Skeletal muscle satellite cell (primary cell): ENCODE data around the gene WSCD1.

Source experiments
- H3K27me3 ChIP-seq: 2 replicates; pipeline ENCODE4 v1.7.0; 2013; ENCODE audit warnings: low read length; ENCODE audit not compliant: control insufficient read depth, insufficient read depth
- H3K36me3 ChIP-seq: 2 replicates; pipeline ENCODE4 v1.7.0; 2013; ENCODE audit warnings: mild to moderate bottlenecking, control low read depth, low read length; ENCODE audit not compliant: insufficient read depth
- H3K4me1 ChIP-seq: 2 replicates; pipeline ENCODE4 v1.7.0; 2013; ENCODE audit warnings: low read length; ENCODE audit not compliant: control insufficient read depth, insufficient read depth
- H3K4me2 ChIP-seq: 2 replicates; pipeline ENCODE4 v1.7.0; 2013; ENCODE audit warnings: mild to moderate bottlenecking, low read length
- H3K4me3 ChIP-seq: 2 replicates; pipeline ENCODE4 v1.7.0; 2013; ENCODE audit warnings: low read length
- H3K9ac ChIP-seq: 2 replicates; pipeline ENCODE4 v1.7.0; 2013; ENCODE audit warnings: mild to moderate bottlenecking, low read depth, low read length, moderate library complexity
- H3K9me3 ChIP-seq: replicated peaks from 2 replicates; pipeline ENCODE4 v1.7.0; 2013; ENCODE audit warnings: mild to moderate bottlenecking, control low read depth, low read length

WSCD1 gene

DNA sequence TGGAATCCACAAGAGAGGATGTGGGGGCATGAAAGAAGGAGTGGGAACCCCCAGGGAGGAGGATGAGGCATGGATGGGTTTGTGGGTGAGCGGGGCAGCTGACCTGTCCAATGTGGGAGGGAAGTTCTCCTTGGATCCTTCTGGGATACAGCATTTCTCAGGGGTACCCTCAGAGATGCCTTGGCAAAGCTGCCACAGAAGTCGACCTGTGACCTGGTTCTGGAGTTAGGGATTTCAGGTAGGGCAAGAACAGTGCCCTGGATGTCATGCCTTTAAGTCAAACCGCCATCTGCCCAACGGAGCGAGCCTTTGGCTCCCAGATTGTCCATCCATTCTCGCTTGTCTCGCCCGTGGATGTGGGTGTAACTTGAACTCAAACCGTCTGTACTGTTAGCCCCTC, 30.0 kb downstream of the WSCD1 start:
- no peaks in the 10 kb centered on the region for H3K4me1 ChIP-seq
- H3K36me3 ChIP-seq = no peaks in the 10 kb centered on the region
- H3K9me3 ChIP-seq = no peaks in the 10 kb centered on the region
- H3K27me3 ChIP-seq = no peaks in the 10 kb centered on the region
- H3K4me2 ChIP-seq = no peak overlapping the region
- H3K9ac ChIP-seq = no peak overlapping the region
- no peak overlapping the region for H3K4me3 ChIP-seq

DNA sequence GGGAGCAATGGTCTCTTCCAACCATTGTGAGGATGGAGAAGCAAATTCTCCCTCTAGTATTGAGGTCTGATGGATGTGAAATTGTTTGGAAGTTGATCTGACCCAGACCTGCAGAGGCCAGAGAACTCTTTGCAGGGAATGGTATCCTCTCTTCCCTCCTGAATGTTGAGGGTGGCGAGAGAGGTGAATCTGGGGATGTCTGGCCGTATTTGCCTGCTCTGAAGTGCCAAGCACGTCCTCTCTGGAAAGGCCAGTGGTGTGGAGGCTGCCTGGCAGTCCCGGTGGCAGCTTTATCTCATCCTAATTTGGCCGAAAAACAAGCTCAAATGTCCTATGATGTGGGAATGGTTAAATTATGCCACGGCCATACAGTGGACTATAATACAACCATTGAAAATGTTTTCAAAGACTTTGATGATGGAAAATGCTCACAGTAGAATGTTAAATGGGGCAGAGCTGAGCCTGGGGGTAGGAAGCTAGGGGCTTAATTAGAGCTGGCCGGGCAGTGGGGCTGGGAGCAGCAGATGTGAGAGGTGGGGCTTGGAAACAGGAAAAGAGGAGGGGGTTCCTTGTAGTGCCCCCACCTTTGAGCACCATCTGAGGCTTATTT, 30.8 kb downstream of the WSCD1 start:
- no peaks in the 10 kb centered on the region for H3K27me3 ChIP-seq
- no peak overlapping the region for H3K9ac ChIP-seq
- H3K4me2 ChIP-seq = no peak overlapping the region
- no peak overlapping the region for H3K4me3 ChIP-seq
- H3K4me1 ChIP-seq = no peaks in the 10 kb centered on the region
- H3K36me3 ChIP-seq = no peaks in the 10 kb centered on the region
- H3K9me3 ChIP-seq = no peaks in the 10 kb centered on the region

DNA sequence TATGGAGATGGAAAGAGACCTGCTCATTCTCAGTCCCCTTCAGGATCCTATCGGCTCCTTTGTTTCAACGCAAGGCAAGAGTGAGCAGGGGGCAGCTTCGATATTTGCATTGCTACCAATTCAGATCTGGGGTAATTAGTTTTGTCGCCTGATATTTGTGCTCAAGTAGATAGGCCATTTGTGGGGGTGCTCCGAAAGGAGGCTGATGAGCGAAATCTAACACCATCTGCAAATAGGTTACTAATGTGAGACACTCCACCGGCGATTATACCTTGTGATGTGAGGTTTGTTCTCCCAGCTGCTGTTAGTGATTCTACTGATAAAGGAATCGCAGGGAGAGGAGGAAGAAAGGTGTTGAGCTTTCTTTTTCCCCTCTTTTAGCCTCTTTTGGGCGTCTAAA, 31.5 kb downstream of the WSCD1 start:
- Histone ChIP-seq H3K4me3 (no peak overlapping the region), H3K4me2 (no peak overlapping the region), H3K9ac (no peak overlapping the region), H3K36me3 (no peaks in the 10 kb centered on the region), H3K4me1 (no peaks in the 10 kb centered on the region), H3K27me3 (no peaks in the 10 kb centered on the region), H3K9me3 (no peaks in the 10 kb centered on the region)

DNA sequence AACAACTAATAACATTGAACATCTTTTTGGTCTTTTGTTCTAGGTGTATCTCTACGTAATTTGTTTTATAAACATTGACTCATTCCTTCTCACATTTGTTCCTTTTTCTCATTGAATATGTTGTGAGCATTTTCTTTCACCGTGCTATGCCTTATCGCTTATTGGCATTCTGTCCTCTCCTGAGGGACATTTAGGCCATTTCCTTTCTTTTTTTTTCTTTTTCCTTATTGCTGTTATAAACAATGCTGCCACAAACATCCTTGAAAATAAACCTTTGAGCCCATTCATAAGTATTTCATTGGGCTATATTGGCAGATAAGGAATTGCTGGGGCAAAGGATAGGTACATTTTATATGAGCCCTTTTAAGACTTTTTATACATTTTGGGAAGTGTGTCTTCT, 32.4 kb downstream of the WSCD1 start:
- Histone ChIP-seq H3K36me3 (no peaks in the 10 kb centered on the region), H3K4me1 (no peaks in the 10 kb centered on the region), H3K9ac (no peak overlapping the region), H3K4me2 (no peak overlapping the region), H3K9me3 (no peaks in the 10 kb centered on the region), H3K27me3 (no peaks in the 10 kb centered on the region), H3K4me3 (no peak overlapping the region)

DNA sequence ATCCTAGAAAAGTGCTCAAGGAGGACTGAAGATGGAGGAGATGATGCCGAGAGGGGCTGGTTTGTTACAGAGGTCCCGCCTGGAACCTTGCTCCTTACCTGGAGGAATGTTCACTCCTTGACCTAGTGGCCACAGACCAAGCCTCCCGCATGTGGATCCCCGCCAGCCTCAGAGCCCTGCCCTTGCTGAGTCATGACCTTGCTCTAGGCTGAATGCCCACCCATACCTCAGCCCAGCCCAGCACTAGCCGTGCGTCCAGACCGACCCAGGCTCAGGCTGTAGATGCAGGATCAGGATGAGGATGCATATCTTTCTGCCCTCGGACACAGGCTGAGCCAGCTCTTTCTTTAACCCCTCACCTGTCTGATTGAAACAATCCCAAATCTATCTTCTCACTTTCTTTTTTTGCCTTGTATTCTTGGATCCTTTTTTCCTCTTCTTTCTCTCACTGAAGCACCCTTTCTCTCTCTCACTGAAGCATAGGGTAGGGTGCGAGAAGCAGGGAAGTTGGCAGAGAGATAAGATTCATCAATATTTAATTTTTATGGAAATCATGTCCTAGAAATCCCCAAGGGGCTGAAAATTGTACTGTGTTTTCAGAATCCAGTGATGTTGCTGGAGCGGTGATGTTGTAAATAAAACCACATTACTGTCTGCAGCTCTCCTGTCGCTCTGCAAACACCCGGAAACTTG, 34.9 kb downstream of the WSCD1 start:
- Histone ChIP-seq H3K4me3 (no peak overlapping the region), H3K4me2 (no peak overlapping the region), H3K9ac (no peak overlapping the region), H3K27me3 (no peaks in the 10 kb centered on the region), H3K9me3 (no peaks in the 10 kb centered on the region), H3K4me1 (no peaks in the 10 kb centered on the region), H3K36me3 (no peaks in the 10 kb centered on the region)

DNA sequence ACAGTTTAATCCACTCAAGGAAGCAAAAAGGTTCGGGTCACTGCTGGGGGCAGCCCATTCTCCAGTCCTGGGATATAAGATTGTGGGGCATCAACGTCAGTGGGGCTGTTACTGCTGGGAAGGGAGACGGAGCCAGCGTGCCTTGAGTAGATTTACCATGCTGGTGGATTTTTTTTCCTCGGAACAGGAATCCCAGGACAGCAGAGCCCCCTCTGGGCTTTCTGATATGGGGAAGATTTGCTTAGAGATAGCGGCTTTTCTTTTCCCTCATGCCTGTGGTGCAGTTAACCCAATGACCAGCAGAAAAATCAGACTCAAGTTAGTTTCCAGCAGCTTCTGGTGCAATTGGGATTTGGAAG, 35.4 kb downstream of the WSCD1 start:
- H3K27me3 ChIP-seq = no peaks in the 10 kb centered on the region
- H3K9ac ChIP-seq = no peak overlapping the region
- no peaks in the 10 kb centered on the region for H3K36me3 ChIP-seq

DNA sequence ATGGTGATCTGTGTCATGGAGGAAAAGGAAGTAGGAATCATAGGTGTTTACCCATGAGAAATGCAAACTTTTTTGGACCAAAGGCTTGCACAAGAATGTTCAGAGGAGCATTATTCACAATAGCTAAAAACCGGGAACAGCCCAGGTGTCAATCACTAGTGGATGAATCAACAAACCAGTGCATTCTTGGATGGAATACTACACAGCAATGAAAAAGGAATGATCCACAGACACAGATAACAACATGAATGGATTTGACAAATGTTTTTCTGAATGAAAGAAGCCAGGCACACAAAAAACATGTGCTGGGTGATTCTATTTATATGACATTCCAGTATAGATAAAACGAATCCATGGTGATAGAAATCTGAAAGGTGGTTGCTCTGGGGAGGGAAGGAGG, 36.0 kb downstream of the WSCD1 start:
- H3K9ac ChIP-seq = no peak overlapping the region
- H3K9me3 ChIP-seq = no peaks in the 10 kb centered on the region
- H3K4me3 ChIP-seq = no peak overlapping the region
- H3K36me3 ChIP-seq = no peaks in the 10 kb centered on the region
- no peak overlapping the region for H3K4me2 ChIP-seq
- no peaks in the 10 kb centered on the region for H3K27me3 ChIP-seq
- H3K4me1 ChIP-seq = no peaks in the 10 kb centered on the region

More for the DNA sequence above, 35.4 kb downstream of the WSCD1 start:
- Histone ChIP-seq H3K9me3 (no peaks in the 10 kb centered on the region), H3K4me1 (no peaks in the 10 kb centered on the region), H3K4me2 (no peak overlapping the region), H3K4me3 (no peak overlapping the region)

DNA sequence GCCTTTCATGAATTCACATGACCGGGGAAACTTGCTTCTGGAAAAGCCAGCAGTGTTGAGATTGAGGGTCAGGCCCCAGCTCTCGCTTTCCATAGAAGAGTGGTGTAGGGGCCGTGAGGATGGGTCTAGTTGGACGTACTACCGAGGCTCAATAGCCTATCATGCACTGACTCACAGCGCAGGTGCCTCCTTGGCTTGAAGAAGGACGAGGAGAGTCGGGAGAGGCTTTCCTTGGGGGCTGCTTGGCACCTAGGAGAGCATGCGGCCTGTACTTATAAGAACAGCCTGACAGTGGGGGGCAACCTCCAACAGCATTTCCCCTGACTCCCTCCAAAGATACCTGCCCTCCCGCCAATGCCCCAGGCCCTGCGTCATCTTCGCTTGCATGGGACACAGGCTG, 37.6 kb downstream of the WSCD1 start:
- Histone ChIP-seq H3K4me1 (no peaks in the 10 kb centered on the region), H3K27me3 (no peaks in the 10 kb centered on the region), H3K9ac (no peak overlapping the region), H3K4me3 (no peak overlapping the region), H3K9me3 (no peaks in the 10 kb centered on the region), H3K36me3 (no peaks in the 10 kb centered on the region), H3K4me2 (no peak overlapping the region)

DNA sequence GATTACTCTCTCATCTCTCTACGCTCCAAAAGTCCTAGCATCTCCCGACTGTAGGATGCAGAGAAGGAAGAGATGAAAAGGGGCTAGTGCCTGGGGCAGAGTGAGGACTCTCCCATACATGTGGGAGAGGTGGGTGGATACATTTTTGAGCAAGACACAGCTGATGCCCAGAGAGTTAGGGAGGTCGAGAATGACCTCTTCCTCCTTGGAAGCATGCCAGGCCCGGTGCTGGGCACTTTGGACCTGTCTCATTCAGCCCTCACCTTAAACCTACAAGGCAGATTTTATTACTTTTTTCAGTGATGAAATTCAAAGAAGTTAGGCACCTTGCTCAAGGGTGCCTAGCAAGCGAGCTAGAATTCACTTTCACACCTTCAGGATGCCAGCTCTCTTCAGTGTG, 38.2 kb downstream of the WSCD1 start:
- H3K36me3 ChIP-seq = no peaks in the 10 kb centered on the region
- no peak overlapping the region for H3K4me3 ChIP-seq
- no peak overlapping the region for H3K4me2 ChIP-seq
- H3K27me3 ChIP-seq = no peaks in the 10 kb centered on the region
- H3K9me3 ChIP-seq = no peaks in the 10 kb centered on the region
- no peak overlapping the region for H3K9ac ChIP-seq
- H3K4me1 ChIP-seq = no peaks in the 10 kb centered on the region

DNA sequence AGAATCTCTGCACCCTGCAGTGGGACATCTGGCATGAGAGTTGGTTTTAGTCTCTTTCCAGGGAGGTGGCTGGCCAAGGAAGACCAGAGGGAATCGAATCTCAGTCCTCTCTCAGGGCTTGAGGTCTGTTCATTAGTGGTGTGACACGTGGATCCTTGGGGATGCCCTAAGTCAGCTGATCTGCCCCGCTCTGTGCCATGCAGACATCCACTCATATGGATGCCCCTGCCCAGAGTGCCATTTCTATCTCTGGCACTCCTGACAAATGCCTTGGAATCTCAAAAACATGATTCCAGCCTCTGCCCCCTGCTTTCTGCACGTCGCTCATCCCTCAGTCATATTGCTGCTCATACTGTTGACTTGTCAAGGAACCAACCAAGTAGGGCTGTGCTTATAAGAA, 38.8 kb downstream of the WSCD1 start:
- Histone ChIP-seq H3K9me3 (no peaks in the 10 kb centered on the region), H3K4me3 (no peak overlapping the region), H3K36me3 (no peaks in the 10 kb centered on the region), H3K27me3 (no peaks in the 10 kb centered on the region), H3K9ac (no peak overlapping the region), H3K4me1 (no peaks in the 10 kb centered on the region), H3K4me2 (no peak overlapping the region)

DNA sequence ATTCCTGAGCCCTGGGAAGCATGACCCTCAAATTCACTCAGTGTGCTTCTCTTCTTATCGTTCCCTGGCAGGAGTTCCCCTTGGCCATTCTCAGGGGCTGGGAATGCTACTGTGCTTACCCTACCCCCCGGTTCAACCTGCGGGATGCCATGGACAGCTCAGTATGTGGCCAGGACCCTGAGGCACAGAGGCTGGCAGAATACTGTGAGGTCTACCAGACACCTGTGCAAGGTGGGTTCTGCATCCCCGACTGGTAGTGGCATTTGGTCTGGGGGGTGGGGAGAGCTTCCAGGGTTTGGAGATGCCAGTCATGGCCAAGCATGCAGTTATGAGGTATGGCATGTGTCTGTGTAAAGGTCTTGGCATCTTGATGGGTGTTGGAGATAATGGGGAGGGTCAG, 39.4 kb downstream of the WSCD1 start:
- Histone ChIP-seq H3K4me1 (no peaks in the 10 kb centered on the region), H3K27me3 (no peaks in the 10 kb centered on the region), H3K36me3 (no peaks in the 10 kb centered on the region), H3K4me2 (no peak overlapping the region), H3K4me3 (no peak overlapping the region), H3K9ac (no peak overlapping the region), H3K9me3 (no peaks in the 10 kb centered on the region)

DNA sequence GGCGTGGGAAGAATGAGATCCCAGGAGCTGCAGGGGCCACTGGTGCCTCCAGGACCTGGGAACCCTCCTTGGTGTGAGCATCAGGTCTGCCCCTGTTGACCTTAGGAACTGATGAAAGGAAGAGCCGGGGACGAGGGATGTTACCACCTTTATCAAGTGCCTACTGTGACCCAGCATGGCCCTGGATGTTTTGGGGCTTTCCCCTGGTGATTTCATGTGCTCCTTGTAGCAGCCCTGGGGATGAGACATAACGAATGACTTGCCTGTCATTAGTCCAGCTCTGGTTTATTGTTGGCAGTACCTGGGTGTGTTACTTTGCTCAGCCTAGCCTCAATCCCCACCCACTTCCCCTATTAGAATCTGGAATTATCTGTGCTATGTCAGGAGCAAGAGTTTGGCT, 39.9 kb downstream of the WSCD1 start:
- Histone ChIP-seq H3K36me3 (no peaks in the 10 kb centered on the region), H3K9ac (no peak overlapping the region), H3K9me3 (no peaks in the 10 kb centered on the region), H3K4me2 (no peak overlapping the region), H3K4me1 (no peaks in the 10 kb centered on the region), H3K27me3 (no peaks in the 10 kb centered on the region), H3K4me3 (no peak overlapping the region)
